CD4-positive, alpha-beta T cell treated with Interleukin-2 at 100 ng/mL for 4 hours (primary cell): ENCODE results near the gene OOSP1.
"Not testable (repeated sequence)": the region's sequence is repeated elsewhere in the genome, so short reads cannot be mapped to it uniquely, and the experiment has no call there.

Source experiments
- DNase-seq: peaks from one replicate; pipeline ENCODE4 v3.0.0-alpha.2; 2020; ENCODE audit warnings: low spot score

The OOSP1 gene

DNA sequence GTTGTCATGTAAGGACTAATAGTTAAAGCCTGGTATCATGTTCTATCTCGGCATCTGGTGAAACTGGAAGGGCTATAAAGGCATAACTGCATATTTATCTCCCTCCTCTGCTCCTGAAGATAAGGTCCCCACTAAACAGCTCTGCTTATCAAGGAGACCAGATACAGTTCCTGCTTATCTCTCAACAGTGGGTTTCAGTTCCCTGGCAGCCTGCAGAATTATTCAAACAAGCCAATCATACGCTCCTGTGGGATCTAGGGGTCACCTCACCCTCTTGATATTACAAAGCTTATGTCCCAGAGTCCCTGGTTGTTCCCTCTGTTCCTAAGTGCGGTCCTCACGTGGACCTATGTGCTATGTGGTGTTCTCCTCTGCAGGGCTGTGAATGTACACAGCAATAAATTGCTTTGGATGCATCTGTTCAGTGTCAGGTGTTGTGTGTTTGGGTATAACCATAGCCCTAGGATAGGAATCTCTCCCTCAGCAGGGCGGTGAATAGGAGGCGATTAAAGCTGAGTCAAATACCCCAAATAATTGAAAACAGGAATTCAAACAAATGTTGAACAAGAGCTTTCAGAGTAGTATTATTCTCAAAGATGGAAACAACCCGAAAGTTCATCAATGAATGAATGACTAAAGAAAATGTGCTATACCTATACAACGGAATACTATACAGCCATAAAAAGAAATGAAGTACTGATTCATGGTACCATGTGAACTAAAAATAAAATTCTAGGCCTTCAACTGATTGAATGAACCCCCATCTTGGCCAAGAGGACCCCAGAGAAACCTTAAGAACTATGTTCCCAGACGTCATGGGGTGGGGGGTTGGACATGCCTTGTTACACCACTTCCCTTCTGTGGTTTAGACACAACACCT, 22.5 kb downstream of the OOSP1 start:
- no peak for DNase-seq

DNA sequence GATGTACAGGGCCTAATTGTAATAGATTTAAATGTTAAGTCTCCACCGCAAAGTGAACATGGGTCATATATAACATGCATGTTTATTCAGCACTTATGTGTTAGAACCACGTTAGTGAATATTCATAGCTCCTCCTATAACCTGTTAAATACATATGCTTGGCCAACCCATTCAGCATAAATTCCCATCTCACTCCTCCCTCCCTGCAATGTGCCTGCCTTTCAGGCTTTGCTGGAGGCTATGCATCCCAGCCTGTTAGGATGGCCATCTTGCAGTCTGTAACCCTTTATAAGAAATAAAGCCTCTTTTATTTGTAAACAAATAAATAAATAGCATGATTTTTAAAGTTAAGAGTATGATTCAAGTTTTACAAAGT, 23.9 kb downstream of the OOSP1 start:
- no peak for DNase-seq

DNA sequence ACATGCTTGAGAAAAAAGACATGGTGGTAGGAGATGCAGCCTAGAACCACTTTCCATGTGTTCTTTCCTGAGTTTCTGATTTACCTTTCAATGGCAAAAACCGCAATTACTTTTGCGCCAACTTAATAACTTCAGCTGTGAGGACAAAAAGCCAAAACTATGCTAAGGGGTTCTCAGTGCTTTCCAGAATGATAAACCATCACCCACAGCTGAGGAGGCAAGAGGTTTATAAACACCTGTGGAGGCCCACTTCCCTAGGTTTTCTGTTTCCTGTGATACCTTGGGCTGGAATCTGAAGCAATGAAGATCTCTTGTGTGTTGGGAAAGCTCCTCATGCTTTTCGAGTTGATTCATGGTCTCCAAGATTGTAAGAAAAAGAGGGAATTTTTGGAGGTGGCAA, 25.5 kb downstream of the OOSP1 start, which contains the start of gene OOSP4A:
Gene OOSP4A (plus strand): TSS at position 301 of the 400 bp plus-strand sequence. CDS start 0 bp downstream, at position 301.
- DNase-seq, result no peak

DNA sequence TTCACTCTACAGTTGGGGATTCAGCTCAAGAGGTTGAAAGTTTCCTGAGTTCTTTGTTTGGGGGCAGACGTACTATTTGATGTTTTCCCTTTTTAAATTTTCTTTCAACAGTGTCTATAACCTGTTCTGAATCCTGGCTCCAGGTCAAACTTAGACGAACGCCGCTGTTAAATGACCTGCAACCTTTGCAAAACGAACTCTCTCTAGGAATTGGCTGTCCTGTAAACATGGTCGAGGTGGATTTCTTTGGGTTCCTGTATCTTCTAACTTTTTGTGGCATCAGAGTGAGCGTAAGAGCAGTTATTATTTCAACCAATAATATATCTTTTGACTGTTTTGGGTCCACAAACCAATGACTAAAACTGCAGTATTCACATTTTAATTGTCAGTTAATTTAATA, 27.2 kb downstream of the OOSP1 start:
- DNase-seq, result no peak

DNA sequence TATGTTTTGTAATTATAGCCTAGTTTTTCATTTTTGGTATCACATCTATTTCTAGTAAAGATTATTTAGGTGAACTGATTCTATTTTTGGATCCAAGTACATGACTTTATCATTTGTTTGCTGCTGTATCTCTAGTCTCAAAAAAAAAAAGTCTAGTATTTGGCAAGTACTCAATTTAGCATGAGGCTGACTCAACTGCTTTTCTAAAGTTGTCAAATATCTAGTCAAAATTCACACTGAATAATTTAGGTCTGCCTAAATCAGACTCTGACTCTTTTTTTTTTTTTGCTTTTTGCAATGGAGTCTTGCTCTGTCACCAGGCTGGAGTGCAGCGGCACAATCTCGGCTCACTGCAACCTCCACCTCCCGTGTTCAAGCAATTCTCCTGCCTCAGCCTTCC, 28.0 kb downstream of the OOSP1 start:
- no peak for DNase-seq

DNA sequence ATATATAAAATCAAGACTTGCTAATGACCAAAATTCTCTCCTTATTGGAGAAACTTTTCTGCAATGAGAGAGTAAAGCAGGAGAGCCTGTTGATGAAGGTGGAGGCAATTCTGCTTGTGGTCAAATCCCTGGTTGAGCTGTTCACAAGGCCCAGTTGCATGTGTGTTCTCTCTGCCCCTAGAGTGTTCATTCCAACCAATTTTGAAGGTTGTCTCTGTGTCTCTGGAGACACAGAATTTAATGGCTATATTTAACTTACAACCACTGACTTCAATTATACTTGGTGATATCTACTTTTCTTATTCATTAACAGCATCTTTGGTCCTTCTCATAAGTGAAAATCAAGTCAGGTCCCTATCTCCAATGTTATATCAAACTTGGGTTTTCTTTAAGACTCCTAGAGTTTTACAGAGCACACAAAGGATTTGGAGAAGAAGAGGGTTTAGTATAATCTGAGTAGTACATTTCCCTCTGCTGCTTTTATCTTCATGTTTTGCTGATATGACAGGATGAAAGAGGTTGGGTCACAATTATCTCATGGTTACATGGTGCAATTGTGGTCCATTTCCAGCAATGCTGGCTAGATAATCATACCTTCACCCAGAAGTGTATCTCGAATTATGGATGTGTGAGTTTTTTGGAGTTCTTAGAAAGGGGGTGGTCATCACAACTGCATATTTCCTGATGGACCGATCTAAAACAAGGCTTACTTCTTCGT, 29.6 kb downstream of the OOSP1 start:
- DNase-seq, result no peak

DNA sequence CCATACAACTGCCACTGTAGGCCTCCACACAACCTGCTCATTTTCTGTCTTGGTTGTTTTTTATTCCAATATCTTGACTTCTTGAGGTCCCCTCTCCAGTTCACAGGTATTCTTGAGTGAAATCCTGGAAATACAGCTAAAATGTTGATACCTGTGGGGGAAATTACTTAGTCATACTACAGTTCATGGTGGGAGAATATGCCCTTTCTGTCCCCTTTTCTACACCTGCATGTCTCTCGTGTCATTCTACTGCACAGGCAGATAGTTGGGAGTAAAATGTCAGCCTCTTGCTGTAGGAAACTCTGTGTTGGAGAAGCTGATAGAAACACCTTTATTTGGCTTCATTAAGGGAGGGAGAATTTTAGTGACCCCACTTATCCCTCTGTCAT, 30.2 kb downstream of the OOSP1 start:
- no peak for DNase-seq

DNA sequence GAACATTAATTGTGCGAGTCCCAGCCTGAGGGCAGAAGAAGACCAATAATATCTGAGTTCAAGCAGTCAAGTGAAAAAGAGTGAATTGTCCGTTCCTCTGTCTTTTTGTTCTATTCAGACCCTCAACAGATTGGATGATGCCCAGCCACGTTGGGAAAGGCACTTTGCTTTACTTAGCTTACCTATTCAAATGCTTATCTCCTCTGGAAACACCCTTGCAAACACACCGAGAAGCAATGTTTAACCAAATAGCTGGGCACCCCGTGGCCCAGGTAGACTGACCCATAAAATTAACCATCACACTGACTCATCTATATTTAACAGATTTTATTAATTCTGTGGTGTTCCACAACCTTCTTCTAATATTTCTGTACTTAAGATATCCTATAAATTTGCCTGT, 34.9 kb downstream of the OOSP1 start:
- DNase-seq, result no peak

DNA sequence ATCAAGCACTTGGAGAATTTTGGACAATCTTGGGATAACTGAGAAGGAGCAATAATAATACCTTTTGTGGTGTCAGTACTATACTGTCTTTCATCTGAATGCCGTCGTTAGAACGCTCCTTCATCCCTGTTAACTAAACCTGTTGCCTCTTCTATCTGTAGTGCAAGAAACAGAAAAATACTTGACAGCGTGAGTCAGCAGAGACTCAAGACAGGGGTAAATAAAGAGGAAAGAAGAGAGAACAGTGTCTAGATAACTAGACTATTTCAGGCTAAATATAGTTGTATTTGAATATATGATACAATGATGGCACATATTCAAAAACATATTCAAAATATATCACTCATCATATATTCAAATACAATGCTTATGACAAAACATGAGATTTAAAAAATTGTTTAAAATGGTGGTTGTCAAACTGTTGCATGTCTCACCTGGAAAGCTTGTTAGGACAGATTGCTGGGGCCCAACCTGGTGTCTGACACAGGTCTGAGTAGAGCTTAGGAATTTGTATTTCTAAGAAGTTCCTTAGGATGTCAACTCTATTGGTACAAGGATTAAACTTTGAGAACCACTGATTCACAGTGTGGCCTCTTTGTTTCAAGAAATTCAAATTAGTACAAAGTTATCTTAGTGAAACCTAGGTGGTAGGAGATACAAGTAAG, 43.0 kb downstream of the OOSP1 start:
- DNase-seq, result no peak

DNA sequence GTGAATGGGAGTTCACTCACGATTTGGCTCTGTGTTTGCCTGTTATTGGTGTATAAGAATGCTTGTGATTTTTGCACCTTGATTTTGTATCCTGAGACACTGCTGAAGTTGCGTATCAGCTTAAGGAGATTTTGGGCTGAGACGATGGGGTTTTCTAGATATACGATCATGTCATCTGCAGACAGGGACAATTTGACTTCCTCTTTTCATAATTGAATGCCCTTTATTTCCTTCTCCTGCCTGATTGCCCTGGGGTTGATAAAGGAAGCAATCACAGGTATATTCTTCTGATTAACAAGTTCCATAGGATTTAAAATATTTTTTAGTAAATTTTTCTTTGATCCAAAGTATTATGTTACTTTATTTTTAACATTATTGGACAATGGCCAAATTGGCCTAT, 43.8 kb downstream of the OOSP1 start:
- not testable (repeated sequence) for DNase-seq

DNA sequence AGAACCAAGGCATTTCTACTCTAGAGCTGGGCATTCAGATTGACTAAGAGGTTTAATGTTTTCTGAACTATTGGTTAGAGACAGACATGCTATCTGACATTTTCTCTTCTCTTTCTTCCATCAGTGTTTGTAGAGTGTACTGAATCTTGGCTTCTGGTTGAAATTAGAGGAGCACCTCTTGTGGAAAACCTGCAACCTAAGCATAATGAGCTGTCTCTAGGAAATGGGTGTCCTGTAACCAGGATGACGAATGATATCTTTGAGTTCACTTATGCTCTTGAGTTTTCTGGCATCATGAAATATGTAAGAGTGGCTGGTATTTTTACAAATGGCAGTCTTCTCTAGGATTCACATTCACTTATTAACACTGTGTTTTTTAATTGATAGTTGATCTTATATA, 45.0 kb downstream of the OOSP1 start:
- DNase-seq, result no peak

DNA sequence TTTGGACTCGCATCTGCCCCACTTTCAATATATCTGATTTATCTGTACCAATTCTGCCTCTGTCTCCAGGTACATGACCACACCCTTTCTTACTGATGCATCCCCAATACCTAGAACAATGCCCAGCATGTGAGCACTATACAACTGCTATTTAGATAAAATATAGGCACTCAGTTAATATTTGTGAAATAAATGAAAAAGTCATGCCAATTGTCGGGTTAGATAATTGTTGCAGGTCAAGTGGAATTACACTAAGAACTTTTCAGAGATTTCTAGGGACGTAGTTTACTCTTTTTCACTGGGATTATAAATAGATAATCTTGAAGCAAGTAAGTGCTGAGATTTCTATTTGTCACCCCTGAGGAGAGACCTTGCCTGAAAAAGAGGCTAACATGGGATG, 46.1 kb downstream of the OOSP1 start:
- DNase-seq, result no peak

DNA sequence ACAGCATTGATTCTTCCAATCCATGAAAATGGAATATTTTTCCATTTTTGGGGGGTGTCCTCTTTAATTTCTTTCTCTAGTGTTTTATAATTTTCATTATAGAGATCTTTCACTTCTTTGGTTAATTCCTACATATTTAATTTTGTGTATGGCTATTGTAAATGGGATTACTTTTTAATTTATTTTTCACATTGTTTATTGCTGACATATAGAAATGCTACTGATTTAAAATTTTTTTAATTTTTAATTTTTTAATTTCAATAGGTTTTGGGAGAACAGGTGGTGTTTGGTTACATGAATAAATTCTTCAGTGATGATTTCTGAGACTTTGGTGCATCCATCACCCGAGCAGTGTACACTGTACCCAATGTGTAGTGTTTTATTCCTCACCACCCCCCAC, 52.2 kb downstream of the OOSP1 start:
- DNase-seq, result no peak

DNA sequence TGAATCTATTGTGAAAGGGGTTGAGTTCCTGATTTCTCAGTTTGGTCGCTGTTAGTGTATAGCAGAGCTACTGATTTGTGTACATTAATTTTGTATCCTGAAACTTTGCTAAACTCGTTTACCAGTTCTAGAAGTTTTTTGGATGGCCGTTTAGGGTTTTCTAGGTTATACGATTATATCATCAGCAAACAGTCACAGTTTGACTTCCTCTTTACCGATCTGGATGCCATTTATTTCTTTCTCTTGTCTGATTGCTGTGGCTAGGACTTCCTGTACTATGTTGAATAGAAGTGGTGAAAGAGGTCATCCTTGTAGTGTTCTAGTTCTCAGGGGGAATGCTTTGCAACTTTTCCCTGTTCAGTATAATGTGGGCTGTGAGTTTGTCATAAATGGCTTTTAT, 54.2 kb downstream of the OOSP1 start:
- DNase-seq, result no peak

DNA sequence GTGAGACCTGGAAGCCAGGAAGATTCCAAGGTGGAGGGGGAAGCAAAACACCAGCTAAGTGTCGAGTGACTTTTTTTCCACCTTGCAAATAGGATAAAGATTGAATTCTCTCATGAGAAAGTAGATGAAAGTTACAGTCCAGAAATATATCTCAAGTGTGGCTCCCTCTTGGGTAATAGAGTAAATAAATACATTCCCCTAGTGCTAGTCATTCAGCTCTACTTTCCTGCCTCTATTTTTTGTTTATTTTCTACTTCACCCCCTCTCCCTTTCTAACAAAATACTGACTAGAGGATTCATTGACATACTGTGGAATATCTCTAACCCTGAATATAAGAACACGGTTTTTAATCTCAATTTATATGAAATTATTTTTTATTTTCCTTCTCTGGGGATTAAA, 59.6 kb downstream of the OOSP1 start:
- DNase-seq, result no peak

DNA sequence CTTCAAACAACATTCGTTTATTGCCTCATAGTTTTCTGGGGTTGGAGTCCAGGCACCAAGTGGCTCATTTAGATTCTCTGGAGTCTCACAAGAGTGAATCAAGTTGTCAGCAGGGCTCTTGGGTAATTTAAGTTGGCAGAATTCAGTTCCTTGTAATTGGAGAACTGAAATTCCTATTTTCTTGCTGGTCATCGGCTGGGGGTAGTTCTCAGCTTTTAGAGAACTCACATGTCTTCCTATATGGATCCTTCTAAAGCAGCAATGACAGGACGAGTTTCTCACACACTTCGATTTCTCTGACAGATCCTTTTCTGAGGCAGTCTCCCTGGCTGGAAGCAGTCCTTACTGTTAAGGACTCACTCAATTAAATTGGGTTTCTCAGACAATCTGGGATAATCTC, 61.5 kb downstream of the OOSP1 start:
- no peak for DNase-seq

DNA sequence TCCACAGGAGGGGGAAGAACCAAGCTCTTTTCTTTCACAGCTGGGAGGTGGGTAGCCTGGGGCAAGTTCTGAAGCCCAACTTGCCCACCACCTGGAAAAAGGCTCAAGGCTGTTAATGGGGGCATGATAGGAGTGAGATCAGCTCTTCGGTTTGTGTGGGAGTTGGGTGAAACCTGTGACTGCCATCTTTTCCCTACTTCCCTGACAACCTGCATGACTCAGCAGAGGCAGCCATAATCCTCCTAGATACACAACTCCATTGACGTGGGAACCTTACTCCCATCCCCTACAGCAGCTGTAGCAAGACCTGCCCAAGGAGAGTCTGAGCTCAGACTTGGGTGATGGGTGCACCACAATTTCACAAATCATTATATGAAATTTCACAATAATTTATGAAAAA, 65.5 kb downstream of the OOSP1 start:
- no peak for DNase-seq

DNA sequence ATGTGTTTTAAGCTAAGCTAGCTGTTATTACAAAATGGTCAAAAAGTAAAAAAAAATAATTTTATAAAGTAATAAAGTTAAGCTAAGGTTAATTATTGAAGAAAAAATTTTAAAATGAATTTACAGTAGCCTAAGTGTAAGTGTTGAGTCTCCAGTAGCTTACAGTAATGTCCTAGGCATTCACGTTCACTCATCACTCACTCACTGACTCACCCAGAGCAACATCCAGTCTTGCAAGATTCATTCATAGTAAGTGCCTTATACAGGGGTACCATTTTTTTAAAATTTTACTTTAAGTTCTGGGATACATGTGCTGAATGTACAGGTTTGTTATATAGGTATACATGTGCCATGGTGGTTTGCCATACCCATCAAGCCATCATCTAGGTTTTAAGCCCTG, 67.1 kb downstream of the OOSP1 start:
- DNase-seq, result no peak
